Calu3 (cell line): ENCODE data around the gene NPAS3. TPM values are rescaled to one million over a fixed set of nuclear protein-coding genes. Genes with fewer than 3 reads are reported as not detected.

Experiments used
- BruUV-seq: library from RNA; stranded (reverse); fragments of 400-500 nt; replicated peaks from 2 replicates; lab custom pipeline; 2021; lab: Mats Ljungman, UMichigan
- CTCF ChIA-PET: fragments of 300-600 bp; sonication (Branson Sonifier 250); formaldehyde crosslinking; loops from one replicate; lab custom pipeline; 2022; ENCODE audit warnings: antibody characterized with exemption; lab: Charles Lee
- DNase-seq: peaks from one replicate; pipeline ENCODE4 v3.0.0; 2022
- H3K27ac Mint-ChIP-seq: one replicate; pipeline ENCODE4 v1.8.0; 2022; ENCODE audit warnings: mixed read lengths; ENCODE audit not compliant: unreplicated experiment
- H3K27me3 Mint-ChIP-seq: one replicate; pipeline ENCODE4 v1.8.0; 2022; ENCODE audit warnings: mixed read lengths; ENCODE audit not compliant: unreplicated experiment
- H3K36me3 Mint-ChIP-seq: one replicate; pipeline ENCODE4 v1.8.0; 2022; ENCODE audit warnings: mild to moderate bottlenecking, moderate library complexity, mixed read lengths; ENCODE audit not compliant: insufficient read depth, unreplicated experiment
- H3K4me1 Mint-ChIP-seq: one replicate; pipeline ENCODE4 v1.8.0; 2022; ENCODE audit warnings: mild to moderate bottlenecking, low read depth, mixed read lengths; ENCODE audit not compliant: unreplicated experiment
- H3K4me3 Mint-ChIP-seq: one replicate; pipeline ENCODE4 v1.8.0; 2022; ENCODE audit warnings: mild to moderate bottlenecking, low read depth, moderate library complexity, mixed read lengths; ENCODE audit not compliant: unreplicated experiment
- H3K9me3 Mint-ChIP-seq: one replicate; pipeline ENCODE4 v1.8.0; 2022; ENCODE audit warnings: low read depth, mixed read lengths; ENCODE audit not compliant: unreplicated experiment
- intact Hi-C: fragments of 100-400 bp; cut with micrococcal nuclease; formaldehyde crosslinking; loops from one replicate; pipeline ENCODE4 v1.10.0; 2022; ENCODE audit not compliant: unreplicated experiment
- total RNA-seq: library from RNA; stranded (reverse); gene quantifications from 2 replicates; pipeline ENCODE4 v1.2.3, GENCODE V29; 2022
- TF ChIP-seq, protein P1 (sequence below): fragments of 200-600 bp; IDR thresholded peaks from one replicate; pipeline ENCODE4 v1.8.0; 2022; ENCODE audit warnings: antibody characterized with exemption; ENCODE audit not compliant: unreplicated experiment

Gene NPAS3
- total RNA-seq, 1 experiment from 2014 or later: not detected

DNA sequence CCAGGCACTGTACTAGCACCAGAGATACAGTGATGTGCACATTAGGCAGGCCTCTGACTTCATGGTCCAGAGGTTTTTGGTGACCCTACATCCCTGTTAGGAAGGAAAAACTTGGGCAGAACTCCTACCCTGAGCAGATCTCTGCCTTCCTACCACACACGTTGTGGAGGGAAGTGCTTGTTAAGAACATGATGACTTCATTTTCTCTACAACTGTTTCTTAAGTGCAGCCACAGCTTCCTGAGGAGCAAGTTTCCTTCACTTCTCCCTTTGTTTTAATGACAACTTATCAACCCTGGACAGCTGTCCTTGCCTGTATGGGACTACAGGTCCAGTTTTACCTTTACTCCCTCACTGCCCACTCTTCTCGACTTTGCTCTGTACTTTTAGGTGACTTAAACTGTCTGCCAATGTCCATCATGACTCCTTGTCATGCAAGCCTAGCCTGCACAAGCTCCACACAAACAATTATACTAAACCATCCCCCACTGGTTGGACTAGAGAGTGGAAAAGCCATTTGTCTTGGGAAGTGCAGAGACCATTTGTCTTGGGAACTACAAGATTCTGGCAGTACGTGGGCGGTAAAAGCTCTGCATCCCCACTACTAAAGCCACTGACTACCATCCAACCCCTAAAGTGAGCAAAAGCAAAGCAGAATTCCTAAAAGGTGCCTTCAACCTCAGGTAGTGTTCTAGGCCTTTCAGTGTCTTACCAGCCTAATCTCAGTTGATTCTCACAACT lies 652.4 kb downstream of the NPAS3 start:
- intact Hi-C loops: no loop called here
- Mint-ChIP-seq H3K27me3 (peaks cover 19% of the 10 kb centered on the region), H3K27ac (no peak overlapping the region), H3K4me3 (no peak overlapping the region), H3K4me1 (no peaks in the 10 kb centered on the region), H3K36me3 (no peaks in the 10 kb centered on the region), H3K9me3 (no peaks in the 10 kb centered on the region)
- DNase-seq: no peak
- TF ChIP-seq, protein P1, sequence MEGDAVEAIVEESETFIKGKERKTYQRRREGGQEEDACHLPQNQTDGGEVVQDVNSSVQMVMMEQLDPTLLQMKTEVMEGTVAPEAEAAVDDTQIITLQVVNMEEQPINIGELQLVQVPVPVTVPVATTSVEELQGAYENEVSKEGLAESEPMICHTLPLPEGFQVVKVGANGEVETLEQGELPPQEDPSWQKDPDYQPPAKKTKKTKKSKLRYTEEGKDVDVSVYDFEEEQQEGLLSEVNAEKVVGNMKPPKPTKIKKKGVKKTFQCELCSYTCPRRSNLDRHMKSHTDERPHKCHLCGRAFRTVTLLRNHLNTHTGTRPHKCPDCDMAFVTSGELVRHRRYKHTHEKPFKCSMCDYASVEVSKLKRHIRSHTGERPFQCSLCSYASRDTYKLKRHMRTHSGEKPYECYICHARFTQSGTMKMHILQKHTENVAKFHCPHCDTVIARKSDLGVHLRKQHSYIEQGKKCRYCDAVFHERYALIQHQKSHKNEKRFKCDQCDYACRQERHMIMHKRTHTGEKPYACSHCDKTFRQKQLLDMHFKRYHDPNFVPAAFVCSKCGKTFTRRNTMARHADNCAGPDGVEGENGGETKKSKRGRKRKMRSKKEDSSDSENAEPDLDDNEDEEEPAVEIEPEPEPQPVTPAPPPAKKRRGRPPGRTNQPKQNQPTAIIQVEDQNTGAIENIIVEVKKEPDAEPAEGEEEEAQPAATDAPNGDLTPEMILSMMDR: no peak
- no TSS peak for BruUV-seq
- CTCF ChIA-PET: no interaction called here

DNA sequence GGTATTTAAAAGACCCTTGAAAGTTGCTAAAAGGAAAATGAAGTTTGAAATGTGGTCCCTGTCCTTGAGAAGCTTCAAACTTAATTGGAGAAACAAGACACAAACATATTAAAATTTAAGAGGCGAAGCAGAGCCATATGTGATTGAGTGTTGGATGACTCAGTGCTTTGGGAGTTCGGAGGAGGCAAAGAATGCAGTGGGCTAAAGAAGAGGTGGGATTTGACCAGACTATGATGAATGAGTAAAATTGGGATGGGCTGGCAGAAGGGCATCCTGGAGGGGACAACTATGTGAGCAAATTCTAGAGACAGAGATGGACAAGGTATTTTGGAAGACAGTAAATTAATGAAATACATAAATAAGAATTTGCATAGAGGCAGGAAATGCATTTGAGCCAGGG lies 653.6 kb downstream of the NPAS3 start:
- no peaks in the 10 kb centered on the region for H3K36me3 Mint-ChIP-seq
- no peaks in the 10 kb centered on the region for H3K9me3 Mint-ChIP-seq
- intact Hi-C loops: no loop called here
- TF ChIP-seq, protein P1: no peak
- H3K27ac Mint-ChIP-seq: no peak overlapping the region
- H3K4me3 Mint-ChIP-seq: no peak overlapping the region
- no peaks in the 10 kb centered on the region for H3K4me1 Mint-ChIP-seq
- DNase-seq: no peak
- peaks cover 19% of the 10 kb centered on the region for H3K27me3 Mint-ChIP-seq
- CTCF ChIA-PET: no interaction called here
- no TSS peak for BruUV-seq

DNA sequence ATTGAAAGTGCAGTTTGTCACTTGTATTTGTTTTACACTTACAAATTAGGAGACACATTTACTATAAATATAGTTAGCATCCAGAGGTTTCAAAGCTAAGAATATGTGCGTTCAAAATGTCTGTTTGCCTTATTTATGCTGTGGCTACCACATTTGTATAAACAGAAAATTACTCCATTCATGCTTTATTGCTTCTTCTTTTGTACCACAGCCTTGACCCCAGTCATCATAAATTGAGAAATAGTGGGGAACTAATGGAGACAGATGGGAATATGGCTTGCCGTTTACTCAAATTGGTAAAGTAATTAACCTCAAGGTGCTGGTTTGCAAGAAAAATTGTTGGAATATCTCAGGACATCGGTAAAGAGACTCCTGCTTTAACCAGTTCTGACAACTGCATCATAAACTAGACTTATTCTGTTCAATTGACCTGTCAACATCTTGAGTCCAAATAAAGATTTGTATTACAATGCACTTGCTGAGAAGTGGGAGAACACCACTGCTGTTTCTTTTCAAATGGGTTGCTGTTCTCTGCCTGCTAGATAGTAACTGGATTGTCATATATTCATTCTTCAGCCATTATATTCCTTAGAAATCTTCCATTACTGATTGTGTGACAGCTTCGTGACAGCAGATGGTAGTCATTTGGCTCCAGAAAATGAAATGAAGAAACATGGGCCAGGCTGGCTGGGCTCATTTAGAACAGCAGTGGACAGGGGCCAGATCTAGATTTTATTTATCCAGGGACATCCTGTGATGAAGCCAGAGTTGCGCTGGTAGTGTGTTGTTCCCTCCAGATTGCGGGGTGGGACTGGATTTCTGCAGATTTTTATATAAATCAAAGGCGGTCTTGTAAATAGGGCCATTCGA lies 657.8 kb downstream of the NPAS3 start:
- CTCF ChIA-PET: interaction anchor here (0.5 kb wide), 1 partner anchor 48 kb away, joined by 3 read pairs; no protein-coding TSS in a partner anchor
- no TSS peak for BruUV-seq
- Mint-ChIP-seq H3K27ac (no peak overlapping the region), H3K36me3 (no peaks in the 10 kb centered on the region), H3K4me1 (no peaks in the 10 kb centered on the region), H3K9me3 (no peaks in the 10 kb centered on the region), H3K27me3 (peaks cover 28% of the 10 kb centered on the region), H3K4me3 (no peak overlapping the region)
- DNase-seq: no peak
- TF ChIP-seq, protein P1: no peak
- intact Hi-C loops: no loop called here

DNA sequence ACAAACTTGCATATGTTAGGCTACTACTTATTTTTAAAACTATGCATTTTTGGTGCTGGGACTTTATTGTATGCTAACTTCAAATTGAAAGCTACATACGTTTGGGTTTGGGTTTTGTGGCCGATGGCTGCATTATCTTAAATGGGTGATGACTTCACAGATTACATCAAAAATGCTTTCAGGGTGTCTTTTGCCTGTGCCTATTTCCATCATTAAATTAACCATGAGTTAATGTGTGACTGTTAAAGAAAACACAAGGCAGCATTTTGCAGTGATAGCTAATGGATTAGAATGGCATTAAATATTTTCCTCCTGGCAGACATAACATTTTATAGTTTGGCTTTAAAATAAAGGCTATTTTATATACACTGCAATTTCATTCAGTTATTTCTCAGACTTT lies 659.9 kb downstream of the NPAS3 start:
- CTCF ChIA-PET: no interaction called here
- no peaks in the 10 kb centered on the region for H3K9me3 Mint-ChIP-seq
- no TSS peak for BruUV-seq

More for the DNA sequence above, 659.9 kb downstream of the NPAS3 start:
- Mint-ChIP-seq H3K4me3 (no peak overlapping the region), H3K27ac (no peak overlapping the region), H3K36me3 (no peaks in the 10 kb centered on the region), H3K27me3 (peaks cover 39% of the 10 kb centered on the region), H3K4me1 (no peaks in the 10 kb centered on the region)
- no peak for DNase-seq
- intact Hi-C loops: no loop called here
- TF ChIP-seq, protein P1: no peak
